H9 (cell line): ENCODE results near the gene SUV39H1. TPM values are rescaled to one million over a fixed set of nuclear protein-coding genes. Genes with fewer than 3 reads are reported as not detected.

ENCODE experiments used
- DNase-seq: peaks from one replicate; pipeline ENCODE4 v3.0.0-alpha.2; 2017
- H2AFZ ChIP-seq: one replicate; pipeline ENCODE4 v1.6.1; 2013; ENCODE audit warnings: mild to moderate bottlenecking, low read length, control low read depth, moderate library complexity
- H2AK5ac ChIP-seq: 2 replicates; pipeline ENCODE4 v1.6.1; 2013; ENCODE audit warnings: low read length, control low read depth, mixed read lengths; ENCODE audit not compliant: insufficient read length
- H2BK120ac ChIP-seq: one replicate; pipeline ENCODE4 v1.6.1; 2013; ENCODE audit warnings: low read depth, mild to moderate bottlenecking, low read length, control low read depth, inconsistent platforms; ENCODE audit not compliant: poor library complexity, severe bottlenecking
- H2BK12ac ChIP-seq: 2 replicates; pipeline ENCODE4 v1.6.1; 2013; ENCODE audit warnings: low read length, control low read depth, mixed read lengths, low read depth; ENCODE audit not compliant: insufficient read length
- H2BK15ac ChIP-seq: 2 replicates; pipeline ENCODE4 v1.6.1; 2013; ENCODE audit warnings: low read depth, low read length, control low read depth
- H2BK20ac ChIP-seq: one replicate; pipeline ENCODE4 v1.6.1; 2013; ENCODE audit warnings: low read depth, mild to moderate bottlenecking, low read length, control low read depth, inconsistent platforms; ENCODE audit not compliant: poor library complexity, severe bottlenecking
- H2BK5ac ChIP-seq: 2 replicates; pipeline ENCODE4 v1.6.1; 2013; ENCODE audit warnings: low read length, control low read depth, mixed read lengths; ENCODE audit not compliant: insufficient read length
- H3K14ac ChIP-seq: 2 replicates; pipeline ENCODE4 v1.6.1; 2013; ENCODE audit warnings: low read length, control low read depth; ENCODE audit not compliant: insufficient read depth
- H3K18ac ChIP-seq: 2 replicates; pipeline ENCODE4 v1.6.1; 2013; ENCODE audit warnings: low read depth, mild to moderate bottlenecking, mixed read lengths, low read length, control low read depth; ENCODE audit not compliant: insufficient read length
- H3K23ac ChIP-seq: 2 replicates; pipeline ENCODE4 v1.6.1; 2013; ENCODE audit warnings: low read length, control low read depth, mixed read lengths, low read depth; ENCODE audit not compliant: insufficient read length
- H3K23me2 ChIP-seq: 2 replicates; pipeline ENCODE4 v1.6.1; 2013; ENCODE audit warnings: low read depth, mild to moderate bottlenecking, mixed read lengths, low read length, control low read depth; ENCODE audit not compliant: insufficient read length, poor library complexity, severe bottlenecking
- H3K27ac ChIP-seq: 2 replicates; pipeline ENCODE4 v1.5.1; 2013; ENCODE audit warnings: low read length, control low read depth, mixed read lengths, low read depth; ENCODE audit not compliant: insufficient read length
- H3K27me3 ChIP-seq: 2 replicates; pipeline ENCODE4 v1.6.1; 2013; ENCODE audit warnings: low read length, control low read depth, inconsistent platforms; ENCODE audit not compliant: insufficient read depth
- H3K4ac ChIP-seq: 2 replicates; pipeline ENCODE4 v1.6.1; 2013; ENCODE audit warnings: low read depth, mild to moderate bottlenecking, control low read depth, inconsistent platforms, low read length, moderate library complexity
- H3K4me1 ChIP-seq: 2 replicates; pipeline ENCODE4 v1.6.1; 2013; ENCODE audit warnings: low read length, control low read depth, inconsistent platforms; ENCODE audit not compliant: insufficient read depth
- H3K4me2 ChIP-seq: 2 replicates; pipeline ENCODE4 v1.6.1; 2013; ENCODE audit warnings: low read length, control low read depth, mixed read lengths; ENCODE audit not compliant: insufficient read length, insufficient read depth
- H3K56ac ChIP-seq: 2 replicates; pipeline ENCODE4 v1.6.1; 2013; ENCODE audit warnings: low read depth, mild to moderate bottlenecking, mixed read lengths, low read length, control low read depth; ENCODE audit not compliant: insufficient read length
- H3K79me1 ChIP-seq: 2 replicates; pipeline ENCODE4 v1.6.1; 2013; ENCODE audit warnings: low read depth, mild to moderate bottlenecking, moderate library complexity, low read length, control low read depth, inconsistent platforms; ENCODE audit not compliant: insufficient read depth, poor library complexity, severe bottlenecking
- H3K79me2 ChIP-seq: 2 replicates; pipeline ENCODE4 v1.6.1; 2013; ENCODE audit warnings: low read length, control low read depth, inconsistent platforms; ENCODE audit not compliant: insufficient read depth
- H3K9ac ChIP-seq: 2 replicates; pipeline ENCODE4 v1.6.1; 2013; ENCODE audit warnings: low read length, control low read depth, mixed read lengths; ENCODE audit not compliant: insufficient read length; ENCODE audit errors: extremely low read depth
- H3K9me3 ChIP-seq: one replicate; pipeline ENCODE4 v1.6.1; 2013; ENCODE audit warnings: low read depth, low read length, inconsistent platforms; ENCODE audit not compliant: control insufficient read depth
- H3T11ph ChIP-seq: one replicate; pipeline ENCODE4 v1.6.1; 2013; ENCODE audit warnings: mild to moderate bottlenecking, low read length, control low read depth, inconsistent platforms
- H4K20me1 ChIP-seq: one replicate; pipeline ENCODE4 v1.6.1; 2013; ENCODE audit not compliant: control insufficient read depth, insufficient read length, insufficient read depth
- H4K5ac ChIP-seq: 2 replicates; pipeline ENCODE4 v1.6.1; 2013; ENCODE audit warnings: low read depth, mild to moderate bottlenecking, mixed read lengths, low read length, control low read depth; ENCODE audit not compliant: insufficient read length
- H4K8ac ChIP-seq: replicated peaks from 2 replicates; pipeline ENCODE4 v1.6.1; 2013; ENCODE audit warnings: low read length, control low read depth, mixed read lengths, low read depth; ENCODE audit not compliant: insufficient read length
- H4K91ac ChIP-seq: 2 replicates; pipeline ENCODE4 v1.6.1; 2013; ENCODE audit warnings: low read depth, mild to moderate bottlenecking, moderate library complexity, mixed read lengths, low read length, control low read depth; ENCODE audit not compliant: insufficient read length
- H3K27ac Mint-ChIP-seq, 3 experiments: 2 replicates in 2 of 3; 3 replicates in 1 of 3; pipeline ENCODE4 v1.8.0; 2020 to 2021; ENCODE audit warnings: mixed read lengths in 3 of 3, mild to moderate bottlenecking in 1 of 3, moderate library complexity in 1 of 3
- H3K27me3 Mint-ChIP-seq: 2 replicates; pipeline ENCODE4 v1.8.0; 2021; ENCODE audit warnings: low read depth, mild to moderate bottlenecking, moderate library complexity, mixed read lengths
- H3K36me3 Mint-ChIP-seq, 3 experiments: 2 replicates in 2 of 3; 3 replicates in 1 of 3; pipeline ENCODE4 v1.8.0; 2020 to 2021; ENCODE audit warnings: low read depth in 3 of 3, mixed read lengths in 3 of 3; ENCODE audit not compliant: insufficient read depth in 1 of 3
- H3K4me1 Mint-ChIP-seq, 2 experiments: 2 replicates each; pipeline ENCODE4 v1.8.0; 2020; ENCODE audit warnings: mixed read lengths in 2 of 2
- H3K4me3 Mint-ChIP-seq, 2 experiments: 2 replicates in 1 of 2; 3 replicates in 1 of 2; pipeline ENCODE4 v1.8.0; 2020 to 2021; ENCODE audit warnings: mild to moderate bottlenecking in 2 of 2, mixed read lengths in 2 of 2, moderate library complexity in 1 of 2
- H3K9me3 Mint-ChIP-seq, 2 experiments: 2 replicates in 1 of 2; 3 replicates in 1 of 2; pipeline ENCODE4 v1.8.0; 2020; ENCODE audit warnings: mild to moderate bottlenecking in 2 of 2, mixed read lengths in 2 of 2, moderate library complexity in 1 of 2
- WGBS: extraction: QIAGEN DNeasy Blood & Tissue Kit; methylation state at CpG from one replicate; pipeline ENCODE4 v1.1.7; 2013; ENCODE audit warnings: missing lambda C conversion rate, low lambda C conversion rate, mixed read lengths; ENCODE audit not compliant: insufficient read length; ENCODE audit errors: extremely low coverage; 5-methylcytosine and 5-hydroxymethylcytosine counted together
- total RNA-seq: library from RNA; stranded (reverse); gene quantifications from 2 replicates; pipeline ENCODE4 v1.2.1, GENCODE V29; 2021
- TF ChIP-seq, protein P1 (sequence below): fragments of 200-600 bp; sonication (generic); conservative IDR thresholded peaks from 3 replicates; pipeline ENCODE4 v1.8.0; 2021; ENCODE audit warnings: antibody characterized with exemption, mild to moderate bottlenecking

SUV39H1 gene
- total RNA-seq, 1 experiment from 2014 or later: 16.2 TPM

GRCh38 chrX:48684134-48684533, 12.4 kb upstream of the SUV39H1 start:
- Histone ChIP-seq H3K27me3 (no peaks in the 10 kb centered on the region), H3K9ac (no peak overlapping the region), H2BK20ac (no peak overlapping the region), H4K5ac (no peak overlapping the region), H4K20me1 (no peaks in the 10 kb centered on the region), H3K4me2 (no peak overlapping the region), H3K4ac (no peak overlapping the region), H3K14ac (no peak overlapping the region), H3K27ac (no peak overlapping the region), H3K79me1 (no peaks in the 10 kb centered on the region), H3K79me2 (no peaks in the 10 kb centered on the region), H3K4me1 (no peaks in the 10 kb centered on the region), H4K8ac (no peak overlapping the region), H2AK5ac (no peak overlapping the region), H2AFZ (no peak overlapping the region), H2BK5ac (no peak overlapping the region), H3K23ac (no peak overlapping the region), H3K56ac (no peak overlapping the region), H3K9me3 (peaks cover 48% of the 10 kb centered on the region), H3K18ac (no peak overlapping the region), H2BK120ac (no peak overlapping the region), H2BK15ac (no peak overlapping the region), H2BK12ac (no peak overlapping the region), H4K91ac (no peak overlapping the region), H3K23me2 (no peaks in the 10 kb centered on the region), H3T11ph (no peak overlapping the region)
- peaks cover 3 to 8% (median 7%) of the 10 kb centered on the region in 3 experiments; a peak in 5 of 7 replicates for H3K36me3 Mint-ChIP-seq
- TF ChIP-seq, protein P1, sequence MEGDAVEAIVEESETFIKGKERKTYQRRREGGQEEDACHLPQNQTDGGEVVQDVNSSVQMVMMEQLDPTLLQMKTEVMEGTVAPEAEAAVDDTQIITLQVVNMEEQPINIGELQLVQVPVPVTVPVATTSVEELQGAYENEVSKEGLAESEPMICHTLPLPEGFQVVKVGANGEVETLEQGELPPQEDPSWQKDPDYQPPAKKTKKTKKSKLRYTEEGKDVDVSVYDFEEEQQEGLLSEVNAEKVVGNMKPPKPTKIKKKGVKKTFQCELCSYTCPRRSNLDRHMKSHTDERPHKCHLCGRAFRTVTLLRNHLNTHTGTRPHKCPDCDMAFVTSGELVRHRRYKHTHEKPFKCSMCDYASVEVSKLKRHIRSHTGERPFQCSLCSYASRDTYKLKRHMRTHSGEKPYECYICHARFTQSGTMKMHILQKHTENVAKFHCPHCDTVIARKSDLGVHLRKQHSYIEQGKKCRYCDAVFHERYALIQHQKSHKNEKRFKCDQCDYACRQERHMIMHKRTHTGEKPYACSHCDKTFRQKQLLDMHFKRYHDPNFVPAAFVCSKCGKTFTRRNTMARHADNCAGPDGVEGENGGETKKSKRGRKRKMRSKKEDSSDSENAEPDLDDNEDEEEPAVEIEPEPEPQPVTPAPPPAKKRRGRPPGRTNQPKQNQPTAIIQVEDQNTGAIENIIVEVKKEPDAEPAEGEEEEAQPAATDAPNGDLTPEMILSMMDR: no peak
- DNase-seq: no peak
- peaks cover 72 to 85% of the 10 kb centered on the region in 2 experiments for H3K9me3 Mint-ChIP-seq
- H3K27ac Mint-ChIP-seq: no peak overlapping the region
- H3K4me3 Mint-ChIP-seq: no peak overlapping the region
- no CpG with 5 or more reads among the region's 7 CpGs for WGBS
- H3K4me1 Mint-ChIP-seq: peaks cover 0 to 3% of the 10 kb centered on the region in 2 experiments; a peak in 1 of 4 replicates
- peaks cover 32% of the 10 kb centered on the region for H3K27me3 Mint-ChIP-seq
